HL-60/S4 (cell line): ENCODE results near the gene LRRC61.
"Not testable (repeated sequence)": the region's sequence is repeated elsewhere in the genome, so short reads cannot be mapped to it uniquely, and the experiment has no call there.

ENCODE experiments used
- in situ Hi-C: fragments of 300-500 bp; cut with MboI; formaldehyde crosslinking; loops from 2 replicates; pipeline ENCODE4 v1.14.3; 2022; ENCODE audit warnings: low sequenced_read_pairs

The LRRC61 gene, protein sequence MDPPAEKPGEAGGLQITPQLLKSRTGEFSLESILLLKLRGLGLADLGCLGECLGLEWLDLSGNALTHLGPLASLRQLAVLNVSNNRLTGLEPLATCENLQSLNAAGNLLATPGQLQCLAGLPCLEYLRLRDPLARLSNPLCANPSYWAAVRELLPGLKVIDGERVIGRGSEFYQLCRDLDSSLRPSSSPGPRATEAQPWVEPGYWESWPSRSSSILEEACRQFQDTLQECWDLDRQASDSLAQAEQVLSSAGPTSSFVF

DNA sequence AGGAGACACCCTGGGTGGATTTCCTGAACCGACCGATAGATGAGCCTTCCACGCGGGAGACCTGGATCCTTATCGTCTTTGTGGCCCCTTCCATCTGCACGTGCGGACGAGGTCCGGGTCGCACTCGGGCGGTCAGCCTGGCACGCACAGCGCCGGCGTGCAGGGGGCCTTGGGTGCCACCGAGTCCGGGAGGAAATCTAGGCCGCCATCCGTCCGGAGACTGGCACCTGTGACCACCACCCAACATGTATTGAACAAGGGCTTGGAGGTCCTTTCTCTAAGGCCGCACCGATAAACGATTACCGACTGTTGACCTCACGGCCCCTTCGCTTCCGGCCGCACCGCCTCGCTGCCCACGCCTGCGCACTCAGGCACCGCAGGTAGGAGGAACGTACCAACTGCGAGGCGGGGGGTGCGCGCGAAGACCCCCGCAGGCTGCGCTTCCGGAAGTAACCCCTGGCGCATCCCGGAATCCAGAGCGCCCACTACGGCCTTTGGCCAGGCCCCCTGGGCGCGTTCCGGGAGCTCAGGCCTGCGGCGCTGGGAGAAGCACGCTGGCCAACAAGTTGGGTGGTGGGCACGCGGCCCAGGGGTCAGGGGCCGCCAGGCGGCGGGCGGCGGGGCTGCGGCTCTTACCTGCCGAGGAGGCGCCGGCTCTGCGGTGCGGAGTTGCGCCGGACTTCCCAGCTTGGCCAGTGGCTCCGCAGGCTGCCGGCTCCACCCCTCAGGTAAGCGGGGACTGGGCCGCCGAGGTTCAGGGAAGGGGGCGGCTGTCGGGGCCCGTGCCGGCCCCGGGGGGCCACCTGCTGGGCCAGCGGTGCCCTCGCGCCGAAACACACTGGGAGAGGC, at the start of gene LRRC61, which contains the start of gene ACTR3C:
LRRC61 (plus strand) TSS at position 523 of the 849 bp plus-strand sequence. CDS start 13,507 bp downstream, outside the sequence.
ACTR3C (minus strand) TSS at position 713 of the 849 bp plus-strand sequence. CDS start 28,249 bp downstream, outside the sequence.
- in situ Hi-C loops = no loop called here

DNA sequence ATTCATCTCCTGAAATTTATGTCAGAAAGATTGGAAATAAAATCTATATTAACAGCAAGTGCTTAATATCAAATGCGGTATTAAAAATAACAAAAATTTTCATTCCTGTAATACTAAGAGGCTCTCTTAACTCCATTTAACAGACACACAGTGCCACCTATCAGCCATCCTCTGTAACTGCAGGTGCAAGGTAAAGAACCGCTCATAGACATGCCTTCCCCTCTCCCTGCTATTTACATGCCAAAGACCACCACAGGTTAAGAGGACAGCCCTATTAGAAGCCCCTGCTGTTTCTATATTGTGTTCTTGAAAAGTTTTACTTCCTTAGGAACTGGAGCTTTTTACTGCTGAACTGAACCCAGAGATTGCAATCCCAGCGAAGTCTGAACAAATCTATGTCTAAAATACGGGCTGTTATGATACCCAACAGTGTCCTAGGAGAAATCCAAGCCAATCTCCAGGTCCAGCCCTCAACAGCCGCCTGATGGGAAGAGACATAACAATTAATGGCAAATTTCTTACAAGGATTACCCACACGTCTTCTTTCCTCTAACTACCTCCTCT, 46.9 kb upstream of the LRRC61 start:
- in situ Hi-C loops = not testable (repeated sequence)

DNA sequence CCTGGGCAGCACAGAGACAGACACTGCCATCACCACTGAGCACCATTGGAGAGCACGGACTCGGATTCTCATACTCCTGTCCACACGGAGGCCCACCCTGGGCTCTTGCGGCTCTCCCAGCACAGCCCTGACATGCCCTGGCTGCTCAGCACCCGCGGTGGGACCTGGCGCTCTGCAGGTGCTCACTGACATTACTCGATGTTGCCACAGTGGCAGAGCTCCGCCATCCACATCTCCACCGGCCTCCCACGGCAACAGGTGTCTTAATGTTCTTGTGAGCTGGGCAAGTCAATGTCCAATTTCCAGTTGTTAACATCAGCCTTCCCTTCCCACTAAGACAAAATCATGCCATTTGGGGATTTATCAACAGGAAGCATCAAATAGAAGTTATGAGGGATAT, 44.8 kb upstream of the LRRC61 start:
- in situ Hi-C loops = not testable (repeated sequence)

DNA sequence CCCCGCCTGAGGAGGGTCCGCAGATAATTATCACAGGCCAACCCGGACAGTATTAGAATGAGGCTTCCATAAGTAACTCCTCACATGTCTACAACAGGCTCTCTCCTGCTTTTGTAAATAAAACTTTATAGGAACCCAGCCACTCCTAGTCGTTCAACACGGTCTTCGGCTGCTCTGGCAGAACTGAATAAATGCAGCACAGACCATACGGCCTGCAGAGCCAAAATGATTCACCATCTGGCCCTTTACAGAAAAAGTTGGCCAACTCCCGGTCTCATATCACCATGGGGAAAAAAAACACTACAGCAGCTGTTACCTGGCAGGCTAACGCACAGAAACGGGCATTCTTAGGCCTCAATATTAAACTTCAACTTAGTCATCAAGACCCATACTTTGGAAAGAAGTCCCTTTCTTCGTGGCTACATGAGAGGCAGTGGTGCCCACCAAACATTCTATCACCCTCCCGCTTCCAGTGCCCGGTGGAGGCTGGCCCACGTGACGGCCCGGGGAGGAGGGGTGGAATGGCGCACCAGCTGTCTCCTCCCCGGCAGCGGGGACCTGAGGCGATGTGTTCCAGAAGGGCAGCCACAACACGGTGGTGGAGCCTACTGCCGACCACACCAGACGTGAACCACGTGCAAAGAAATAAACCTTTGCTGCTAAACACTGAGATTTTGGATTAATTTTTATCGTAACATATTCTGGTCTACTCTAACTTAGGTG, 41.3 kb upstream of the LRRC61 start:
- in situ Hi-C loops = not testable (repeated sequence)

DNA sequence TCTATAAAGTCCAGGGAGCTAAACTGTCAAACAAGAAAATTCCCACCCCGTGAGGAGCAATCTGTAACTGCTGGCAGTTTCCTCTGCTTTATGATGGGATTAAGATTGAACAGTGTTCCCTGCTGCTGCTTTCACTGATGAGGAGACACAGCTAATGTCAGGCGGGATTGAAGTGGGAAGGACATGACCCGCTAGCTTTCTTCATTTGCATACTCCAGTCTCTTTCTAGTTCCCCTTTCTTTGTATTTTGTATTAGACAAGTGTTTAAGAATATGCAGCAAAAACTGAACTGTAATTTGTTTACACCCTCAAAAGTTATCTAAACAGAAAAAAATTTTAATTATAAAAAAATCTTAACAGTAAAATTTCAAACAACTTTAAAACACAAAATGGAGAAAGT, 40.0 kb upstream of the LRRC61 start:
- in situ Hi-C loops = not testable (repeated sequence)

DNA sequence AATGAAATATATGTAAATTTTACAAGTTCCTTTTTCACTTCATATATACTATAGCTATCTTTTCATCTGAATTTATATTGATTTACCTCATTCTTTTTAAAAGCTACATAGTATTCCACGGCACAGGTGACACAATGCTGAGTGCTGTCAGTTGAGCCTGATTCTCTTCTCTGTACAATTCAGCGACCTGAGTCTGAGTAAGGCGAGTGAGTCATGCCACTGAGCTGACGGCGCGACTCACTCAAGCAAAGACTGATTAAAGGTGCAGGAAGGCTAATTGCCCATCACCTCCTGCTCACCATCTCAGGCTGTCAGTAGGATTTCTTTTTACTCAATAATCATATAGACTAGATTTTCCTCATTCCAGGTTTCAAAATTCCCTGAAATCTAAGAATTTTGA, 39.5 kb upstream of the LRRC61 start:
- in situ Hi-C loops = not testable (repeated sequence)

DNA sequence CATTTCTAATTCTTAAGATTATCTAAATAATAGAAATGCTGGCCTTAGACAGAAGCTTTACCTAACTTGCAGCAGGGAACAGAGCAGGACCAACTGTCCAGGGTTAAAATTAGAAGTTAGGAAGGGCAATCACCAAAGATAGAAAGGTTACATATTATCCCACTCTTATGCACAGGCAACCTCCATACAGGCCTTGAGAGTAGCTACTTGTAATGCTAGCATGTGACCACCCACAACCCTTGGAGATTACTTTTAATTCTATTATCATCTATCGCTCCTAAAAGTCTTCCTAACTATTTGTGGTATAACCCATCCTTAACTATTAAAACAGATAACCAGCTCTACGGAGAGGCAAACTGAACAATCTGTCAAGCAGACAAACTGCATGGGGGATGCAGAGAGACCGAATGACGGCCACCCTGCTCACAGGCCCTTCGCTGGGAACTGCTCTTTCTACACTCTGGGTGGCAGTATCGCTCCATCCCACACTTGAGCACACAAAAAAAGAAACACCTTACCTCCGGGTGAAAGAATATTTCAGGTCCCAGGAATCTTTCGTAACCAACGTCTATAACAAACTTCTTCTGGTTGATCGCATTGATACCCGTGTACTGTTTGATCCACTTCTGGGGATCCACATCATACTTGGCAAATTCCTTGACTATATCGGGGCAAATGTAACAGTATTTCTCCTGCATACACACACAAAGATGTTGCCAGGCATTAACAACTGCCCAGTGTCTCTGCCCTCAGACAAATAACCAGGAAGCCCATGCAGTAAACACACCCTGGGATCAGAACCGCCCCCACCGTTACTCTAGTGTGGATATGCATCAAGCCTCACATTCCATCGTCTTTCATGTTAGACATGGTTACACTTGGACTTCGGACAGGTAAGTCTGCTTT, 37.1 kb upstream of the LRRC61 start:
- in situ Hi-C loops = not testable (repeated sequence)

DNA sequence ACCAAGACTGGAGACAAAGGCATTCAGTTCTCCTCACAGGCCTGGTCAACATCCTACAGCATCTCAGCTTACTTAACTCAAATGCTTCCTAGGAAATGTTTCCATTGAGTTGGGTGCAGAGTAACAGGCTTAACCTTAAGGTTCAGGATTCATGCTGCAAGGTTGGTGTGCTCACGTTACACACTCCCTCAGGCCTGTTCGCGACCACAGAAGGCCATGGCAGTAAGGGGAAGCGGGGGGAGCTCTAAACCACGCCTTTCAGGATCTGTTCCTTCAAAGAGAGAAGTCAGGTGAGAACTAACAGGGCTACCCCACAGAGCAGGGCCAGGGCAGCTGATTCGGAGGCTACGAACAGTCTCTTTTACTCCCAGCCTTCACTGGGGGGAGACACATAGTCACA, 35.3 kb upstream of the LRRC61 start:
- in situ Hi-C loops = not testable (repeated sequence)

DNA sequence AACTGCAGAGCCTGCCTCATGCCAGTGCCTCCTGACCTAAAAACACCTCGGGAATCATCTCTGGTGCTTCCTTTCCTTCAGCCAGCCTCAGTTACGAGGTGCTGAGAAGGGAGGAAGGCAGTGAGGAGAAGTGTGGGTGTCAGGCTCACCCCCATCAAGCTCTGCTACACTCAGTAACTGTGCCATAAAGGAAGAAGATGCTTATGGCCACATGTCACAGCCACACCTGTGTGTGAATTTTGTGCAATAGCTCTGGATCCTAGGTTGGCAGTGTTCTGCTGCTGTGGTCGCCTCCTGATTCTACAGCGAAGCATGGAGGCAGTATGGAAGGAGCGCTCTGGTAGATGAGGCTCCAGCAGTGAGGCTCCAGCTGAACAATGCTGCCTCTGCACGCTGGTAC, 34.3 kb upstream of the LRRC61 start:
- in situ Hi-C loops = not testable (repeated sequence)

DNA sequence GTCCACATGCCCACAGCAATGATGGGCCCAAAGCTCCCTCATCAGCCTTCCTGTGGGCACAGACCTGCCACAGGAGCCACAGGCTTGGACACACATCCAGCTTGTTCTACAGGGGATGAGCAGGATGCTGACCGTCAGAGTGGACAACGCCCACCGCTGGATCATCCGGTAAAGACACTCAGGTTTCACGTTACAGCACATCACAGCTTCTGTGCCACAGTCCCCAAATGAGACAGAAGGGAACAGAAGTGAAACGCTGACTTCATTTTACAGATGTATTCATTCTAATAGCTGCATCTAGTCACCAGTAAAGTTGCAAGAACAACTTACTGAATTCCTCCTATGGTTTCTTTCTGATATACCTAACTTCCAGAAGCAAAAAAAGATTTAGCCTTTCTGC, 32.8 kb upstream of the LRRC61 start:
- in situ Hi-C loops = not testable (repeated sequence)

DNA sequence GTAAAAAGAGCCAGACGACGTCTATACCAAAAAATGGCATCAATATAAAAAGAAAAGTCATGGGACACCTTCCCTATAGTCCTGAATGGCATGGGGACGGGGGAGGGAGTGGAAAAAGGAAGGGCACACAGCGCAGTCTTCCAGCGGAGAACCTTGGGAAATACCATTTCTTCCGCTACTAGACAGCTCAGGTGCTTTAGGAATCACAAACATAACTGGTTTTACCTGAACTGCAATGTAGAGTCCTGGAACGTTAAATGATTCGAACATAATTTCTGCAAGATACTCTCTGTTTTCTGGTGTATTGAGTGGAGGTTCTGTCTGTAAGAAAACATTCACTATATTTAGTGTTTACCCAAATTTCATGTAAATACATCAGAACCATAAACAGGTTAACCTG, 28.1 kb upstream of the LRRC61 start:
- in situ Hi-C loops = not testable (repeated sequence)

DNA sequence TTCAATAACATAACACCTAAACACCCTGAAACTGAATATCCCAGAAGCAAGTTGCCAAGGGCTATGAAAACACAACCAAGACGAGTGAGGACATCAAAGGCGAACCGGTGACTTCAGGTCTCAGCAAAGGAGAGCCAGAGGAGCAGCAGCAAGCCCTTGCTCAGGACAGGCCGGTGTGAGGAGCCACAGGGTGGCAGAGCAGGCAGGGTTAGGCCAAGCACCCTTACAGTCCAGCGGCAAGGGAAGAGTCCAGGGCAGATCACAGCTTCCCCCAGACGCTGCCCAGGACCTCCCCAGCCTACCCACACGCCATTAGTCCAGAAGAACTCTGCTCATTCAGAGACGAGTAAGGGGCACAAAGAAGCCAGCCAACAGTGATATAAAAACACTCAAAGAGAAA, 27.5 kb upstream of the LRRC61 start:
- in situ Hi-C loops = not testable (repeated sequence)

DNA sequence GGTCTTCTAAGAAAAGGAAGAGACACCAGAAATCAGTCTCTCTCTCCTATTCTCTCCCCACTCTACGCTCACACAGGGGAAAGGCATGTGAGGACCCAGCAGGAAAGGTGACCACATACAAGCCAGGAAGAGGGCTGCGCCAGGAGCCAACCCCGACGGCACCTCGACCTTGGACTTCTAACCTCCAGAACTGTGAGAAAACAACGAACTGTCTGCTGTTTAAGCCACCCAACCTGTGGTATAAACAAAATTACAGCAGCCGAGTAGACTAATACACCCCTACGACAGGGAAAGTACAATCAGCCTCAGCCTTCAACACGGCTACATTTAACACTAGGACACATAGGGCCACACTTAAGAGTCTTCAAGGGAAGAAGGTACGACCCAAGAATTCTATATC, 26.4 kb upstream of the LRRC61 start:
- in situ Hi-C loops = not testable (repeated sequence)

DNA sequence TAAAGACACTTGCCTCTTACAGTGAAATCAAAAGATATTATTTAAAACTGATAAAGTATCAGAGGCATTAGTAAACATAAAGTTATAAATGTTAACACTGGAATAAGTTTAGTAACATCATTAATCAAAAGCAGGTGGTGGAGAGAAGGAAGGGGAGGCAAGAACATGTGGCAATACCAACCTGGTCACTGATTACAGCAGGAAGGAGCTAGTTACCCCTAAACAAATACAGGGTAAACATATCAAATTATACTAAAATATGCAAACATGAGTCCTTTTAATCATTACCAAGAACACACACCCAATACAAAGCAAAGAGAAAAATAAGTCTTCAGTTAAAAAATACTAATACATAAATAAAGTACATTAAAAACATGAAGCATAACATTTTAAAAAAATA, 25.2 kb upstream of the LRRC61 start:
- in situ Hi-C loops = not testable (repeated sequence)

DNA sequence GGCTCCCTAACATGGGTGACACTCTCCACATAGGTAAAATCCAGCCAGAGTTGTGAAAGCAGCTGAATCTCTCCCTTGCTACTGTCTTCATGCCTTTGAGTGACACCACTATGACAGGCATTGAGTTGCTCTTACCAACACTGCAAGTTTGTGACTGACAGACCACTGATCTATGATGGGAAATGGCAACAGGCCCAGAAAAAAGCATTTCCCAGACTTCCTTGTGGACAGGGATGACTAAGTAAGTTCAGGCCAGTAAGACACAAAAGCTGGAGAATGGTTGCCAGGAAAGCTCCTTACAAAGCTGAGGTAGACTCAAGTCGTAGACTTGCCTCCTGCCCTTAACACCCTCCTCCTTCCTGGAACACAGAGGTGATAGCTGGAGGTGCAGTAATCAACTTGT, 20.2 kb upstream of the LRRC61 start:
- in situ Hi-C loops = not testable (repeated sequence)

DNA sequence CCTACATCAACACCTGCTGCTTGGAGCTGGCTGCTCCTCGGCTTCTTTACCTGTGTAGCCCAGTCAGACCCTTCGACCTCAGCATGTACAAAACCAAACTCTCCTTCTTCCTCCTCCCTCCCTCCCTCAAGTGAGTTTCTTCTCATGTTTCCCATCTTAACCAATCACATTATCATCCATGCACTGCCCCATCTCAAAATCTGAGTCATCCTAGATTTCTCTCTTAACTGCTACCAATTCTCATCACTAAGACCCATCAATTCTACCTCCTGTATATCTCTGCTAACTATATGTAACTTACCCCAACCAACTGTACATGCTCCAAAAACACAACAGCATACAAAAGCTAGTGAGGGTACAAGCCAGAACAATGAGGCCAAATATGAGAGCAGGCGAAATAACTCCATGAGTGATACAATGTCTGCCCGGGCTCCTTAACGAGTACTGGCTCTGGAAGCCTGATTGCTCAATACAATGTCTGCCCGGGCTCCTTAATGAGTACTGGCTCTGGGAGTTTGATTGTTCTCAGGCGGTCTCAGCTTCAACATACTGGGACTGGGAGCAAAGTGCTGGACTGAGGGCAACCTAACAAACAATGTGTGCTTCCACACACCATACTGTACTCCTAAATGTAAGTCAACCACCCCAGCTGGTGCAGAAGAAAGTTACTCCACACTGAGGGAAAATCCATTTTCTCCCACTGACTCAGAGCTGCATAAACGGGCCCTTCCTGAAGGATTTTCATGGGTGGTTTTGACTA, 18.5 kb upstream of the LRRC61 start:
- in situ Hi-C loops = not testable (repeated sequence)

DNA sequence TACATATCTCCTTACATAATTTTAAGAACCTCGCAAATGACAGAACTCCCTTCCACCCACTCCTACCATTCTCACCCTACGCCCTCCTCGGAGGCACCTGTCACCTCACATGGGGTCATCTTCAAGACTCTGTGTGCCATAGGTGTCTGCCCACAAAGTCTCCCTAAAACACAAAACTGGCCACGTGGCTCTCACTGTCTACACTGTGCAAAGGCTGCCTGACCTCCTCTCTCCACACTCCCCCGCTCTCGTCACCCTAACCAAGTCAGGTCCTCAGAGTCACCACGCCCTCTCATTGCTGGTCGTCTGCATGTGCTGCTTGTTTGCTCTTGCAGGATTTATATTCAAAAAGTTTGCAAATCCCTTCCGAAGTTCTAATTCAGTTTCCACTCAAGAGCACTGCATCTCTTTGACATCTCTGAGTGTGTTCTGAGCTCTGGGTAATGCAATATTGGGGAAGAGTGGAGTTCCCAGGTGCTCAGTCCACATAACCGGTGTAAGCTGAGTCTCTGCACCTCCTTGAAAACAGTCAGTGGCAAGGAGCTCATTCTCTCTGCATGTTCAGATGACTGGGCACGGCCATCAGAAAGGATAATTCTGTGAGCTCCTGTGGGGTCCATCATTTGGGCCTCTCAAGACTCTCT, 17.8 kb upstream of the LRRC61 start:
- in situ Hi-C loops = not testable (repeated sequence)

DNA sequence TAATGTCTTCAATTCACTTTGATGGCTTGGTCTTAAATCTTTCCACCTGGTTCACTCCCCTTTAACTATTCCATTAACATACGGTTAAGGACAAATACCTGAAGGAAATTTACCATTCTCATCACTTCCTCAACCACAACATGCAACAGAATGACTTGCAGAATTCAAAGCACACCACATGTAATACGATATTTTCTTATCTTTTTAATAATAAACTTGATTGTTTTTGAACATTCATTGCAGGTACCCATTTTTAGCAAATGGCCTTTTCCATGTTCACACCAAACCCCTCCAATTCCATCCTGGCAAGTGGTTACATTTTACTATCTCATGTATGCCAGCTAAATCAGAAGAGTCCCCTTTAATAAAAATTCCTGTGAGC, 17.3 kb upstream of the LRRC61 start:
- in situ Hi-C loops = not testable (repeated sequence)

DNA sequence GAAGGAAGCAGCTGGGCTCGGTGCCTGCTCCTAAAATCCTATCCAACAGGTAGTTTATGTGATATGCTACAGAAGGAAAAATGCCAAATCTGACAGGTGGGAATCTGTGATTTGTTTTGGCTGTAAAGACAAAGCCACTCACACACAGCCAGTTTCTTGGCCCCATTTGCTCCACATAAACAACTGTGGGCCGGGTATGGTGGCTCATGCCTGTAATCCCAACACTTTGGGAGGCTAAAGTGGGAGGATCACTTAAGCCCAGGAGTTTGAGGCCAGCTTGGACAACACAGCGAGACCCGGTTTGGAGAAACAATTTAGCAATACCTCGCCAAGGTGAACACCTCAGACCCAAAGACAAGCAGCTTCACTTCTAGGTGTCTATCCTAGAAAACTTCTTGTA, 16.8 kb upstream of the LRRC61 start:
- in situ Hi-C loops = not testable (repeated sequence)
